Thoracic aorta (tissue), 2 donors: ENCODE data around the gene PAPOLA. TPM values are rescaled to one million over a fixed set of nuclear protein-coding genes. Genes with fewer than 3 reads are reported as not detected.

Experiments used
- ATAC-seq: fragments of 150-250 bp; one replicate; pipeline ENCODE4 v1.8.0; 2017; ENCODE audit warnings: low read depth; ENCODE audit not compliant: insufficient number of reproducible peaks, low FRiP score
- DNase-seq: peaks from one replicate; pipeline ENCODE4 v3.0.0-alpha.2; 2020; ENCODE audit warnings: low spot score
- H3K27ac ChIP-seq, 2 donors: fragments of 200-600 bp; sonication (generic); 1 replicate in 1 of 2; 2 replicates in 1 of 2; pipeline ENCODE4 v1.5.1; 2016; ENCODE audit warnings: mild to moderate bottlenecking in 2 of 2, moderate library complexity in 2 of 2
- H3K27me3 ChIP-seq: fragments of 200-600 bp; sonication (generic); replicated peaks from 2 replicates; pipeline ENCODE4 v1.6.0; 2016; ENCODE audit warnings: mild to moderate bottlenecking; ENCODE audit not compliant: insufficient read depth
- H3K36me3 ChIP-seq: fragments of 200-600 bp; sonication (generic); one replicate; pipeline ENCODE4 v1.5.1; 2016
- H3K4me1 ChIP-seq, 2 donors: fragments of 200-600 bp; sonication (generic); 1 replicate in 1 of 2; 2 replicates in 1 of 2; pipeline versions ENCODE4 v1.5.1 to v1.6.0; 2016; ENCODE audit warnings: low read depth in 2 of 2, mild to moderate bottlenecking in 1 of 2; ENCODE audit not compliant: control insufficient read depth in 1 of 2
- H3K4me3 ChIP-seq: fragments of 200-600 bp; sonication (generic); 2 replicates; pipeline ENCODE4 v1.5.1; 2016; ENCODE audit warnings: mild to moderate bottlenecking
- H3K9me3 ChIP-seq: fragments of 200-600 bp; sonication (generic); 2 replicates; pipeline ENCODE4 v1.5.1; 2016
- CTCF ChIP-seq: fragments of 200-600 bp; sonication (generic); IDR thresholded peaks from one replicate; pipeline ENCODE4 v1.5.1; 2019; ENCODE audit warnings: antibody characterized with exemption
- total RNA-seq, 2 donors: library from RNA; depleted of rRNA; stranded (reverse); fragments of >200 nt; gene quantifications; one replicate each; pipeline versions ENCODE4 v1.1.0 to v1.2.3, GENCODE V29; 2016

The PAPOLA gene
- total RNA-seq, result 100 to 1,000 TPM in 1 of 2 donors, 10 to 100 TPM in 1; 81.9 to 152 TPM

- peaks cover 34 to 36% of the 10 kb centered on the region in 2 donors for H3K4me1 ChIP-seq
- H3K4me3 ChIP-seq, result peak within 1 kb of the TSS; percentile 92
- H3K27ac ChIP-seq, result peak within 1 kb of the TSS; percentile 88
- TF ChIP-seq CTCF, result peak; percentile 28
- H3K27me3 ChIP-seq, result no peaks in the 10 kb centered on the region
- no peaks in the 10 kb centered on the region for H3K36me3 ChIP-seq
- no peaks in the 10 kb centered on the region for H3K9me3 ChIP-seq
- DNase-seq, result peak; percentile 77
- ATAC-seq, result peak; percentile 93
These were observed at the start of gene PAPOLA for GRCh38 chr14:96501740-96502620. Gene PAPOLA, plus strand, starts transcription at chr14:96502382. Its CDS starts 211 bp downstream, at chr14:96502593.

- Histone ChIP-seq H3K4me3 (no peak overlapping the region), H3K27ac (no peak overlapping the region), H3K36me3 (no peaks in the 10 kb centered on the region), H3K9me3 (no peaks in the 10 kb centered on the region), H3K4me1 (no peaks in the 10 kb centered on the region), H3K27me3 (no peaks in the 10 kb centered on the region)
- ATAC-seq (no peak), DNase-seq (no peak)
- TF ChIP-seq CTCF, result no peak
These were observed 49.5 kb upstream of the PAPOLA start for GRCh38 chr14:96452684-96453083.

- DNase-seq, result no peak
- no peaks in the 10 kb centered on the region for H3K27me3 ChIP-seq
- no peak overlapping the region for H3K27ac ChIP-seq
- no peak for TF ChIP-seq CTCF
- no peak overlapping the region for H3K4me3 ChIP-seq
- no peak for ATAC-seq
- H3K36me3 ChIP-seq, result no peaks in the 10 kb centered on the region
- no peaks in the 10 kb centered on the region for H3K9me3 ChIP-seq
- H3K4me1 ChIP-seq, result no peaks in the 10 kb centered on the region
These were observed 46.6 kb upstream of the PAPOLA start for GRCh38 chr14:96455588-96455987.

- ATAC-seq (no peak), DNase-seq (no peak)
- Histone ChIP-seq H3K9me3 (no peaks in the 10 kb centered on the region), H3K36me3 (no peaks in the 10 kb centered on the region), H3K27ac (no peak overlapping the region), H3K4me3 (no peak overlapping the region), H3K27me3 (no peaks in the 10 kb centered on the region), H3K4me1 (no peaks in the 10 kb centered on the region)
- no peak for TF ChIP-seq CTCF
These were observed 42.3 kb upstream of the PAPOLA start for GRCh38 chr14:96459851-96460250.

GRCh38 chr14:96461950-96462798 is 40.0 kb upstream of the PAPOLA start:
- no peak for ATAC-seq

More at GRCh38 chr14:96461950-96462798, 40.0 kb upstream of the PAPOLA start:
- TF ChIP-seq CTCF, result no peak
- H3K27me3 ChIP-seq, result no peaks in the 10 kb centered on the region
- H3K9me3 ChIP-seq, result no peaks in the 10 kb centered on the region
- H3K36me3 ChIP-seq, result no peaks in the 10 kb centered on the region
- no peak overlapping the region for H3K27ac ChIP-seq
- no peak overlapping the region for H3K4me3 ChIP-seq
- DNase-seq, result no peak
- H3K4me1 ChIP-seq, result no peaks in the 10 kb centered on the region
